ENCODE data around the gene OGN.
A peak's percentile ranks its signal among the peaks of the same experiment; 100 is the strongest.

OGN gene

GRCh38 chr9:92440751-92441046 lies 36.3 kb upstream of the OGN start:
- no peaks in the 10 kb centered on the region for H3F3A ChIP-seq (ENCODE audit: insufficient read depth, low read length)
- no peak overlapping the region for H2AFZ ChIP-seq (ENCODE audit: low read length)
- H3K79me2 ChIP-seq (ENCODE audit: low read length), result no peaks in the 10 kb centered on the region
- H3K4me2 ChIP-seq (ENCODE audit: low read depth, low read length), result no peak overlapping the region
- no peaks in the 10 kb centered on the region for H3K27me3 ChIP-seq (replicated peaks; ENCODE audit: insufficient read depth, low read length)
- no peak for DNase-seq
- H3K27ac ChIP-seq (ENCODE audit: low read length), result no peak overlapping the region
- TF ChIP-seq EZH2phosphoT487 (IDR thresholded peaks at IDR 0.05; ENCODE audit: low read length) (no peak), CTCF (IDR thresholded peaks at IDR 0.05; ENCODE audit: low read length) (no peak), EZH2 (optimal IDR thresholded peaks at IDR 0.05; ENCODE audit: low read depth, low read length) (no peak)
- H3K4me1 ChIP-seq (ENCODE audit: low read length), result no peaks in the 10 kb centered on the region
- no peak overlapping the region for H3K9ac ChIP-seq (ENCODE audit: low read length)
- H3K36me3 ChIP-seq (replicated peaks; ENCODE audit: insufficient read depth, low read length), result no peaks in the 10 kb centered on the region
- no peaks in the 10 kb centered on the region for H3K9me3 ChIP-seq (replicated peaks; ENCODE audit: insufficient read depth, low read length)
- no peak overlapping the region for H3K4me3 ChIP-seq (ENCODE audit: low read length)
- H4K20me1 ChIP-seq (ENCODE audit: insufficient read depth, low read length), result no peaks in the 10 kb centered on the region
- no peaks in the 10 kb centered on the region for H3K9me2 ChIP-seq (replicated peaks; ENCODE audit: insufficient read depth, low read length)

DNA sequence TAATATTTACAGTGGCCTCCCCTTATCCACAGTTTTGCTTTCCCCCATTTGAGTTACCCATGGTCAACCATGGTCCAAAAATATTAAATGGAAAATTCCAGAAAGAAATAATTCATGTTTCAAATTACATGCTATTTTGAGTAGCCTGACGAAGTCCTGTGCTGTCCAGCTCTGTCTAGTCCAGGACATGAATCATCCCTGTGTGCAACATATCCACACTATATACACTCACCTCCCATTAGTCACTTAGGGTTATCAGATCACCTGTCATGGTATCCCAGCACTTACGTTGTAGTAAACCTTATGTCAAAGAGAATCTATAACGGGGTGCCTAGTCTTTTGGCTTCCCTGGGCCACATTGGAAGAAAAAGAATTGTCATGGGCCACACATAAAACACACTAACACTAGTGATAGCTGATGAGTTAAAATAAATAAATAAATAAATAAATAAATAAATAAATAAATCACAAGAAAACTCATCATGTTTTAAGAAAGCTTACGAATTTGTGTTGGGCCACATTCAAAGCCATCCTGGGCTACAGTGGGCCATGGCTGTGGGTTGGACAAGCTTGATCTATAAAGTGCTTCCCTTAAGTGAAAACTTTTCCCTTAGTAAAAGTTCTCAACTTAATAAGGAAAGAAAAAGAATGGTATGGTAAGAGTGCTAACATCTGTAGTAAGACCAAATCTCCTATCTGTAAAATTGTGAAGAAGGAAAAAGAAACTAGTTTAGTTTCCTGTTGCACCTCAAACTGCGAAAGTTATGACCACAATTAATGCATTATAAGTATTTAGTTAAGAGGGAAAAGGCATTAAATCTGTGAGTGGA lies 35.8 kb upstream of the OGN start:
- no peaks in the 10 kb centered on the region for H3K9me3 ChIP-seq (replicated peaks; ENCODE audit: insufficient read depth, low read length)
- no peak overlapping the region for H3K4me3 ChIP-seq (ENCODE audit: low read length)
- no peak overlapping the region for H2AFZ ChIP-seq (ENCODE audit: low read length)
- H4K20me1 ChIP-seq (ENCODE audit: insufficient read depth, low read length), result no peaks in the 10 kb centered on the region
- H3F3A ChIP-seq (ENCODE audit: insufficient read depth, low read length), result no peaks in the 10 kb centered on the region
- no peaks in the 10 kb centered on the region for H3K79me2 ChIP-seq (ENCODE audit: low read length)
- no peaks in the 10 kb centered on the region for H3K4me1 ChIP-seq (ENCODE audit: low read length)
- H3K27me3 ChIP-seq (replicated peaks; ENCODE audit: insufficient read depth, low read length), result no peaks in the 10 kb centered on the region
- no peaks in the 10 kb centered on the region for H3K36me3 ChIP-seq (replicated peaks; ENCODE audit: insufficient read depth, low read length)
- TF ChIP-seq CTCF (IDR thresholded peaks at IDR 0.05; ENCODE audit: low read length) (no peak), EZH2phosphoT487 (IDR thresholded peaks at IDR 0.05; ENCODE audit: low read length) (no peak), EZH2 (optimal IDR thresholded peaks at IDR 0.05; ENCODE audit: low read depth, low read length) (no peak)
- H3K4me2 ChIP-seq (ENCODE audit: low read depth, low read length), result no peak overlapping the region
- H3K27ac ChIP-seq (ENCODE audit: low read length), result no peak overlapping the region
- H3K9me2 ChIP-seq (replicated peaks; ENCODE audit: insufficient read depth, low read length), result no peaks in the 10 kb centered on the region
- no peak overlapping the region for H3K9ac ChIP-seq (ENCODE audit: low read length)
- no peak for DNase-seq

- Histone ChIP-seq H3K9me3 (replicated peaks; ENCODE audit: insufficient read depth, low read length) (no peaks in the 10 kb centered on the region), H3K4me1 (ENCODE audit: low read length) (no peaks in the 10 kb centered on the region), H3K9ac (ENCODE audit: low read length) (no peak overlapping the region), H3K4me3 (ENCODE audit: low read length) (no peak overlapping the region), H3K36me3 (replicated peaks; ENCODE audit: insufficient read depth, low read length) (no peaks in the 10 kb centered on the region), H3K9me2 (replicated peaks; ENCODE audit: insufficient read depth, low read length) (no peaks in the 10 kb centered on the region), H3K4me2 (ENCODE audit: low read depth, low read length) (no peak overlapping the region), H2AFZ (ENCODE audit: low read length) (no peak overlapping the region), H3K27me3 (replicated peaks; ENCODE audit: insufficient read depth, low read length) (no peaks in the 10 kb centered on the region), H3F3A (ENCODE audit: insufficient read depth, low read length) (no peaks in the 10 kb centered on the region), H3K79me2 (ENCODE audit: low read length) (no peaks in the 10 kb centered on the region), H3K27ac (ENCODE audit: low read length) (no peak overlapping the region), H4K20me1 (ENCODE audit: insufficient read depth, low read length) (no peaks in the 10 kb centered on the region)
- TF ChIP-seq EZH2phosphoT487 (IDR thresholded peaks at IDR 0.05; ENCODE audit: low read length), result no peak
- DNase-seq, result peak; percentile 18
Observed at GRCh38 chr9:92438900-92439526, 34.6 kb upstream of the OGN start.

GRCh38 chr9:92435263-92435662 lies 30.9 kb upstream of the OGN start:
- no peaks in the 10 kb centered on the region for H3K36me3 ChIP-seq (replicated peaks; ENCODE audit: insufficient read depth, low read length)
- H3K4me2 ChIP-seq (ENCODE audit: low read depth, low read length), result no peak overlapping the region
- H3K4me3 ChIP-seq (ENCODE audit: low read length), result no peak overlapping the region
- H3K9me2 ChIP-seq (replicated peaks; ENCODE audit: insufficient read depth, low read length), result no peaks in the 10 kb centered on the region
- DNase-seq, result no peak
- no peaks in the 10 kb centered on the region for H3K4me1 ChIP-seq (ENCODE audit: low read length)
- no peaks in the 10 kb centered on the region for H4K20me1 ChIP-seq (ENCODE audit: insufficient read depth, low read length)
- H3K9me3 ChIP-seq (replicated peaks; ENCODE audit: insufficient read depth, low read length), result no peaks in the 10 kb centered on the region
- H2AFZ ChIP-seq (ENCODE audit: low read length), result no peak overlapping the region
- no peaks in the 10 kb centered on the region for H3K79me2 ChIP-seq (ENCODE audit: low read length)
- TF ChIP-seq CTCF (IDR thresholded peaks at IDR 0.05; ENCODE audit: low read length) (no peak), EZH2phosphoT487 (IDR thresholded peaks at IDR 0.05; ENCODE audit: low read length) (no peak), EZH2 (optimal IDR thresholded peaks at IDR 0.05; ENCODE audit: low read depth, low read length) (no peak)
- no peaks in the 10 kb centered on the region for H3F3A ChIP-seq (ENCODE audit: insufficient read depth, low read length)
- H3K27ac ChIP-seq (ENCODE audit: low read length), result no peak overlapping the region
- no peak overlapping the region for H3K9ac ChIP-seq (ENCODE audit: low read length)
- H3K27me3 ChIP-seq (replicated peaks; ENCODE audit: insufficient read depth, low read length), result no peaks in the 10 kb centered on the region

Measured in MM.1S (cell line).